Ishikawa (cell line): Measurements from ENCODE around the gene CEND1.

Experiments
- CEBPB ChIP-seq: IDR thresholded peaks from 2 replicates; pipeline ENCODE4 v1.6.1; 2012
- CREB1 ChIP-seq: IDR thresholded peaks from 2 replicates; pipeline ENCODE4 v1.6.1; 2012; ENCODE audit warnings: low read depth
- EGR1 ChIP-seq: IDR thresholded peaks from 2 replicates; pipeline ENCODE4 v1.6.1; 2012
- EP300 ChIP-seq: IDR thresholded peaks from 2 replicates; pipeline ENCODE4 v1.6.1; 2012; ENCODE audit warnings: borderline replicate concordance
- FOXM1 ChIP-seq: IDR thresholded peaks from 2 replicates; pipeline ENCODE4 v1.6.1; 2012; ENCODE audit warnings: low read depth, borderline replicate concordance
- NFIC ChIP-seq: IDR thresholded peaks from 2 replicates; pipeline ENCODE4 v1.6.1; 2012
- RAD21 ChIP-seq: IDR thresholded peaks from 2 replicates; pipeline ENCODE4 v1.6.1; 2012; ENCODE audit warnings: low read depth
- TAF1 ChIP-seq: IDR thresholded peaks from 2 replicates; pipeline ENCODE4 v1.6.1; 2012; ENCODE audit warnings: low read depth, mild to moderate bottlenecking
- TCF12 ChIP-seq: IDR thresholded peaks from 2 replicates; pipeline ENCODE4 v1.6.1; 2012; ENCODE audit warnings: low read depth
- TEAD4 ChIP-seq: IDR thresholded peaks from 2 replicates; pipeline ENCODE4 v1.6.1; 2012
- YY1 ChIP-seq: IDR thresholded peaks from 2 replicates; pipeline ENCODE4 v1.6.1; 2012; ENCODE audit warnings: low read depth
- ZBTB7A ChIP-seq: IDR thresholded peaks from 2 replicates; pipeline ENCODE4 v1.6.1; 2012; ENCODE audit warnings: low read depth
- TF ChIP-seq, protein P1 (sequence below): IDR thresholded peaks from 2 replicates; pipeline ENCODE4 v1.6.1; 2012
- TF ChIP-seq, protein P2 (sequence below): IDR thresholded peaks from 2 replicates; pipeline ENCODE4 v1.6.1; 2012; ENCODE audit warnings: low read depth, mild to moderate bottlenecking
- TF ChIP-seq, protein P3 (sequence below): IDR thresholded peaks from 2 replicates; pipeline ENCODE4 v1.6.1; 2012

The CEND1 gene

DNA sequence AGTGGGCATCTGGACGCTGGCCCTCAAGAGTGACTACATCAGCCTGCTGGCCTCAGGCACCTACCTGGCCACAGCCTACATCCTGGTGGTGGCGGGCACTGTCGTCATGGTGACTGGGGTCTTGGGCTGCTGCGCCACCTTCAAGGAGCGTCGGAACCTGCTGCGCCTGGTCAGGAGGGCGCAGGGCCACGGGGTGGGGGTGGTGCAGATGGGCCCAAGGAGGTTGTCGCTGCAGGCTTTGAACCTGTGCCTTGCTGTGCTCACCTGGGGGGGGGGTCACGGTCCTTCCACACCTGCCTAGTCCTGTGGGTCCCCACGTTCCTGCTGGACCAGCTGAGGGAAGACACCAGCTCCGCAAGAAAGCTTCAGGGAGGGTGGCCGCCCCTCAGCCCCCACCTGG, 46.4 kb upstream of the CEND1 start:
- TF ChIP-seq, protein P1, sequence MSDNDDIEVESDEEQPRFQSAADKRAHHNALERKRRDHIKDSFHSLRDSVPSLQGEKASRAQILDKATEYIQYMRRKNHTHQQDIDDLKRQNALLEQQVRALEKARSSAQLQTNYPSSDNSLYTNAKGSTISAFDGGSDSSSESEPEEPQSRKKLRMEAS, result no peak
- TF ChIP-seq TAF1 (no peak), RAD21 (no peak), FOXM1 (no peak)

DNA sequence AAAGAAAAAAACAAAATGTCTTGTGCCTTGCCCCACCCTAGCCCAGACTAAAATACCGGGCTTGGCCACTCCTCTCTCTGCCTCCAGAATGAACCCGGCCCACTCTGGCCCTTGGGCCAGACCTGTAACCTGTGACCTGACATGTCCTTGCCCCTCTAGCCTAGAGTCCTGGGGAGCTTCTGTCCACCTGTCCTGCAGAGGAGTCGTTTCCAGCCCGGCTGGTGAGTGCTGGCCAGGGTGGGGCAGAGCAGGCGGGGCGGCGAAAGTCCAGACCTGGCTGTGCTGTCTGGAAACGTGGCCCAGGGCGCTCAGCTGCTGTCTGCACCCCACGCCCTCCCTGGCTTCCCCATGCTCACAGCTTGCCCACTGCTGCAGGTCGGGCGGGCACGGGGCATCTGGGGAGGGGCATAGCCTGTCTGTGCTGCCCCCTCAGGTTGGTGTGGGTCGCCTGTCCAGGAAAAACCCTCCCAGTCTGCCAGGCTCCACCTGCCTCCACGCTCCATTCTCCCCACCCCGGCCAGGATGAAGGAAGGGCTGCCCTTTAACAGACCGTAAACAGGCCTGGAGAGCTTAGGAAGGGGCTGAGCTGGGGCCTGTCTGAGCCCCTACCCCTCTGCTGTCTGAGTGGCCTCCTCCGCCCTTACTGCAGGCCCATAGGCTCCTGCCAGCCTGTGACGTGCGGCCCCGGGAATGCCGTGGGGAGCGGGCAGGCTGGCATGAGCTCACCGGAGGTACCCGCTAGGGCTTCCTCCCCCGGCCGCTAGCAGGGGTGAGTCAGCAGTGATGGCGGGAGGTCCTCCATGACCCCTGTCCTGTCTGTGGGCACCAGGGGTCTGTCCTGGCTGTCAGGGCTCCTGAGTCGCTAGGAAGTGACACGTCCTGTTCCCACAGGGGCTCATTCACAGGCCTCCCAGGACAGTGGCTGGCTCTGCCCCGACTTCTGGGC, 44.8 kb upstream of the CEND1 start:
- TF ChIP-seq CEBPB (no peak), TAF1 (no peak; the same call in 1 of the 2 replicates), FOXM1 (no peak), EGR1 (no peak), NFIC (peak; percentile 49), TCF12 (peak; percentile 73), TEAD4 (peak; percentile 87), RAD21 (no peak), ZBTB7A (peak; percentile 63; the same call in 1 of the 2 replicates), YY1 (peak; percentile 68; the same call in 1 of the 2 replicates), CREB1 (peak; percentile 63; the same call in 1 of the 2 replicates), EP300 (no peak)
- TF ChIP-seq, protein P2, sequence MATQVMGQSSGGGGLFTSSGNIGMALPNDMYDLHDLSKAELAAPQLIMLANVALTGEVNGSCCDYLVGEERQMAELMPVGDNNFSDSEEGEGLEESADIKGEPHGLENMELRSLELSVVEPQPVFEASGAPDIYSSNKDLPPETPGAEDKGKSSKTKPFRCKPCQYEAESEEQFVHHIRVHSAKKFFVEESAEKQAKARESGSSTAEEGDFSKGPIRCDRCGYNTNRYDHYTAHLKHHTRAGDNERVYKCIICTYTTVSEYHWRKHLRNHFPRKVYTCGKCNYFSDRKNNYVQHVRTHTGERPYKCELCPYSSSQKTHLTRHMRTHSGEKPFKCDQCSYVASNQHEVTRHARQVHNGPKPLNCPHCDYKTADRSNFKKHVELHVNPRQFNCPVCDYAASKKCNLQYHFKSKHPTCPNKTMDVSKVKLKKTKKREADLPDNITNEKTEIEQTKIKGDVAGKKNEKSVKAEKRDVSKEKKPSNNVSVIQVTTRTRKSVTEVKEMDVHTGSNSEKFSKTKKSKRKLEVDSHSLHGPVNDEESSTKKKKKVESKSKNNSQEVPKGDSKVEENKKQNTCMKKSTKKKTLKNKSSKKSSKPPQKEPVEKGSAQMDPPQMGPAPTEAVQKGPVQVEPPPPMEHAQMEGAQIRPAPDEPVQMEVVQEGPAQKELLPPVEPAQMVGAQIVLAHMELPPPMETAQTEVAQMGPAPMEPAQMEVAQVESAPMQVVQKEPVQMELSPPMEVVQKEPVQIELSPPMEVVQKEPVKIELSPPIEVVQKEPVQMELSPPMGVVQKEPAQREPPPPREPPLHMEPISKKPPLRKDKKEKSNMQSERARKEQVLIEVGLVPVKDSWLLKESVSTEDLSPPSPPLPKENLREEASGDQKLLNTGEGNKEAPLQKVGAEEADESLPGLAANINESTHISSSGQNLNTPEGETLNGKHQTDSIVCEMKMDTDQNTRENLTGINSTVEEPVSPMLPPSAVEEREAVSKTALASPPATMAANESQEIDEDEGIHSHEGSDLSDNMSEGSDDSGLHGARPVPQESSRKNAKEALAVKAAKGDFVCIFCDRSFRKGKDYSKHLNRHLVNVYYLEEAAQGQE, result no peak
- TF ChIP-seq, protein P3, sequence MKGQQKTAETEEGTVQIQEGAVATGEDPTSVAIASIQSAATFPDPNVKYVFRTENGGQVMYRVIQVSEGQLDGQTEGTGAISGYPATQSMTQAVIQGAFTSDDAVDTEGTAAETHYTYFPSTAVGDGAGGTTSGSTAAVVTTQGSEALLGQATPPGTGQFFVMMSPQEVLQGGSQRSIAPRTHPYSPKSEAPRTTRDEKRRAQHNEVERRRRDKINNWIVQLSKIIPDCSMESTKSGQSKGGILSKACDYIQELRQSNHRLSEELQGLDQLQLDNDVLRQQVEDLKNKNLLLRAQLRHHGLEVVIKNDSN, result no peak
- TF ChIP-seq, protein P1, result peak; percentile 43; the same call in 1 of the 2 replicates

DNA sequence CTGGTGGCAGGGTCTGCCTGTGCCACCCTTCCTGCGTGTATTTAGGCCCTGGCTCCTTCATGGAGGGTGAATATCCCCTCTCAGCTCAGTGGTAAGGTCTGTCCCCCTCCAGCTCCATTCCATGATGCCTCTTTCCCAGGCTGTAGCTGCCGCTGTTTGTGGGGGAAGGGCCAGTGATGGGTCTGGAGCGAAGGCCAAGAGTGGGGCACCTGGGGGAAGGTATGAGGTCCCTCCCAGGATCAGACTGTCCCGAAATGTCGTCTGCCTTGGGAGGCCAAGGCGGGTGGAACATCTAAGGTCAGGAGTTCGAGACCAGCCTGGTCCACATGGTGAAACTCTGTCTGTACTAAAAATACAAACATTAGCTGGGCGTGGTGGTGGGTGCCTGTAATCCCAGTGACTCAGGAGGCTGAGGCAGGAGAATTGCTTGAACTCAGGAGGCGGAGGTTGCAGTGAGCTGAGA, 44.0 kb upstream of the CEND1 start:
- TF ChIP-seq TAF1 (no peak), NFIC (no peak), ZBTB7A (no peak), TEAD4 (no peak), YY1 (no peak), EP300 (no peak), EGR1 (no peak), RAD21 (no peak), CREB1 (no peak), TCF12 (no peak), CEBPB (no peak)
- TF ChIP-seq, protein P2, result no peak
- TF ChIP-seq, protein P3, result no peak
- TF ChIP-seq, protein P1, result no peak

DNA sequence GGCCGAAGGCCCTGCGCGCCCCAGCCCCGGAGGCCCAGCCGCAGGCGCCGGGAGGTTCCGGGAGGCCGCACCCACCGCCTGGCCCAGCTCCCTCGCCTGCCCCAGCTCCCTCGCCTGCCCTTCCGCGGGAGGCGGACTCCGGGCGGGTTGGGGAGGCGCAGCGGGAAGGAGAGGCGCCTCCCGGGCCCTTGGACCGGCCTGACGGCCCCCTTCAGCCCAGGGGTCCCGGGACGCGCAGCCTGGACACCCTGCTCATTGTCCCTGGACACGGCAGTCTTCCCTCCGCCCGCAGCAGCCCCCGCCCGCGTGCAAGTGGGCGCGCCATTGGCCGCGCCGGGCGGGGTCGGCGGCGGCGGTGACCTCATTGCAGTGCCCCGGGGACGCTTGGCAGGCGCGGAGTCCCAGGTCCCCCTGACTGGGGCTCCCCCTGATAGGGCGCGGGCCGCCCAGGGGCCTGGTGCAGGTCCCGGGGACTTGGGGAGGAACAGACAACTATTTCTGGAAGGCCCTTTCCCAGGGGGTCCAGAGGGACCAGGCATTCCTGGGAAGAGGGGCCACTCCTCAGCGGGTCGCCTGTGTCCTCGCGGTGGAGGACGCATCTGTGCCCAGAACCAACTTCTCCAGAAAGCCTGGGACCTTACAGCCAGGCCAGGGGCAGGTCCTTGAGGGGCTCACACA, 43.4 kb upstream of the CEND1 start:
- TF ChIP-seq EGR1 (0 out of 2 replicates have a peak, but pooled peaks have one; percentile 30), NFIC (no peak), ZBTB7A (peak; percentile 51; the same call in 1 of the 2 replicates)

DNA sequence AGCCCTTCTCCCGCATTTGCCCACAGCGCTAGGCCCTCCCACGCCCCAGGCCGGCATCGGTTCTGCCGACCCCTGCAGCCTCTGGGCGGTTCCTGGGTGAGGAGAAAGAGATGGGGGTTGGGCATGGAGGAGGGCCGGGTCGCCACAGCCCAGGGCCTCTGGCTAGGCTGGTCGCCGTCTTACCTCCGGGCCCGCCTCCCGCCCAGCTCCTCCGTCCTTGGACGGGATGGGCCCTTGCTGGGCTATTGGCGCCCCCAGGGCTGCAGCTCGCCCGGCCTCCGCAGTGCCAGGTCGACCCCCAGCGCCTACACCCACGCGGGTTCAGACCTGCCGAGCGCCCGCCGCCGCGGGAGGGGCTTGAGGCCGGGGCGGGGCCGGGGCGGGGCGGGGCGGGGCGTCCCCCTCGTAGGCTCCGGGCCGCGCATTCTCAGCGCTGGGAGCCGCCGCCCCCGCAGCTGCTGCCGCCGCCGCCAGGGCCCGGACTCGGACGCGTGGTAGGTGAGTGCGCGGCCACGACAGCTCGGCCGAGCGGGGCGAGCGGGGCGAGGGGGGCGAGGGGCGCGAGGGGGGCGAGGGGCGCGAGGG, 42.7 kb upstream of the CEND1 start, which contains the start of gene CD151:
TSS of gene CD151 (plus strand) at position 424 of the 585 bp plus-strand sequence. CDS start 3,118 bp downstream, outside the sequence.
- no peak for TF ChIP-seq NFIC
- TF ChIP-seq EGR1, result peak; percentile 90
- TF ChIP-seq, protein P1, result peak; percentile 17; the same call in 1 of the 2 replicates
- TF ChIP-seq ZBTB7A, result 0 out of 2 replicates have a peak, but pooled peaks have one; percentile 15
- TF ChIP-seq CREB1, result no peak
- TF ChIP-seq, protein P2, result no peak
